Eye (tissue), 1 donor: ENCODE data around the gene AKT1S1.

Experiments
- DNase-seq: peaks from one replicate; pipeline ENCODE4 v3.0.0-alpha.2; 2015

Gene AKT1S1

GRCh38 chr19:49866933-49867782 lies 10.0 kb downstream of the AKT1S1 start, which contains the start of gene PNKP:
PNKP (minus strand) TSS chr19:49867576; CDS start chr19:49867204, 372 bp downstream.
- DNase-seq, result peak; percentile 96

GRCh38 chr19:49864890-49865289 lies 12.3 kb downstream of the AKT1S1 start:
- DNase-seq, result no peak

DNA sequence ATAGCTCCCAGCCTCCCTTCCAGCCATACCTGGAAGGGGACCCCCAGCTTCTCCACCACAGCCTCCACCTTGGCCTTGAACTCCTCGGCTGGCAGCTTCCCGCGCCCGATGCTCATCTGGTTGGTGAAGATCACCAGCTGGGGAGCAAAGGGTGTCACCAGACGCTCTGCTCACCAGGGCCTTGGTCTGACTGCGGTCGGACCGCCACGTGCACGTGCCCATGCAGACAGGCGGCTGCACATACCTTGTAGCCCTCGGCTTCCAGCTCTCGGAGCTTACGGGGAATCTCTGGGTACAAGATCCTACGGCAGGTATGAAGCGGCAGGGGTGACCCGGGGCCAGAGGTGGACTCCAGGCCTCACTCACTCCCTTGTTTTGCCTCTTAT lies 13.2 kb downstream of the AKT1S1 start:
- DNase-seq, result no peak

GRCh38 chr19:49863254-49863934 lies 13.8 kb downstream of the AKT1S1 start:
- DNase-seq, result no peak

DNA sequence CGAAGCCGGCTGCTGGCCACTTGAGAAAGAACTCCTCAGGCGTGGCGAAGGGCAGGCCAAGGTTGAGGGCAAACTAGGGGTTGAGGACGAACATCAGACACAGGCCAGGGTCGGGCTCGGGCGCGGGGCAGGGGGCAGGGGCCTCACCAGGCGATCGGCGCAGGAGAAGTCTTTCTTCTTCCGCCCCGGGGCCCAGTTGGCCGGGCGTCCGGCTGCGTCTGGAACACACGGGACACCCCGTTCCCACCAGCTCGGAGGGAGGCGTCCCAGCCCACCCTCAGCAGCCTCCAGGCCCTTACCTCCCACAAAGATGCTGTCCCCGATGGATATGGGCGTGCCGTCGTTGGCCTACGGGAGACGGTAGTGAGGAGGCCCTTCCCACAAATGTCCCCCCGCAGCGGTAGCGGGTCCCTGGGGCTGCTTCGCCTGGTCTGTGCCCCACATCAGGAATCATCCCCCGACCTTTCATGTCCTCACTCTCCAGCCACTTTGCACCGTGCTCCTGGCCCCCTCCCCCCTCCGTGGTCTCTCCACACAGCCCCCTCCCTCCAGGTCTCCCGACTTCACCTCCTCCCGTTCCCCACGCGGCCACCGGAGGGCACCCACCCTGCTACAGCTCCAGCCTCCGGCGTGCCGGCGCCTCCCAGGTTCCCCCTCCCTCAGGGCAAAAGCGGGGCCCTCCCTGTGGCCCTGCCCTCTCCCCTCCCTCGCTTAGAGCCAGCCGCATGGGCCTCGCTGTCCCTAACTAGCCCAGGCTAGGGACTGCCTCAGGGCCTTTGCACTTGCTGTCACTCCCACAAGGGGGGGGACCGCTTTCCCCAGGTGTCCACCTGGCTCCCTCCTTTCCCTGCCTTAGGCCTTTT lies 14.5 kb downstream of the AKT1S1 start:
- no peak for DNase-seq

- DNase-seq, result no peak
Observed at GRCh38 chr19:49861541-49862378, 15.4 kb downstream of the AKT1S1 start.

- DNase-seq, result peak; percentile 64
Observed at GRCh38 chr19:49861107-49861506, 16.0 kb downstream of the AKT1S1 start.

DNA sequence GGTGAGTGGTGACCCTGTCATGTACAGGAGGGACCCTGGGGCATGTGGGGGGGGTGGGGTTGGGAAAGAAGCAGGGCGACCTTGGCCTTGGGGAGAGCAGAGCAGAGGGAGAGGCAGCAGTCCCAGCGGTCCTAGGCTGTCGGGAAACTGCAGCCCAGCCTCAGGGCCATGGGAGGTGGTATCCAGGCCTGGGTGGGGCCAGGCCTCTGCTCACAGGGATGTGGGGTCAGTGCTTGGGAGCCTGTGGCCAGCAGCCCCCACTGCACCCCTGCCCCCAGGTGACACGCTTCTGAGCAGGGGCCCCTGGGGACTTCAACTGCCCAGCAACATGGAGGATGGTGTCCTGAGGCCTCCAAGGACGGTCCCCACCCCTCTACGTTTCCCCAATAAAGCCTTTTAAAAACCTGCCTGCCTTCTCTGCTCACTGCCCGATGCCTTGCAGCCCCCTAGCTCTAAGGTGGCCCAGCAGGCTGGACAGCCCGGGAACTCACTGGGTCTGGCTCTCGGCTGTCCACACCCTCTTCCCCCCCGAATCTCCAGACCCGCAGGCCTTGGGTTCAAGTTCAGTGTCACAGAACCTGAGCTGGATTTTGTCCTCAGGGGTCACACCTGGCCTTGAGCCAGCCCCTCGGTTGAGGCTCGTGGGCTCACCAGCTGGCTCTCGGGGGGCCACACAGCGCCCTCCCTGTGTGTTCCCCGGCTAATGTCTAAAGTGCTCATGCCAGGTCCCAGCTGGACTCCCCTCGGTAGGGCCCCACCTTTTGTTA lies 16.6 kb downstream of the AKT1S1 start:
- peak; percentile 33 for DNase-seq

DNA sequence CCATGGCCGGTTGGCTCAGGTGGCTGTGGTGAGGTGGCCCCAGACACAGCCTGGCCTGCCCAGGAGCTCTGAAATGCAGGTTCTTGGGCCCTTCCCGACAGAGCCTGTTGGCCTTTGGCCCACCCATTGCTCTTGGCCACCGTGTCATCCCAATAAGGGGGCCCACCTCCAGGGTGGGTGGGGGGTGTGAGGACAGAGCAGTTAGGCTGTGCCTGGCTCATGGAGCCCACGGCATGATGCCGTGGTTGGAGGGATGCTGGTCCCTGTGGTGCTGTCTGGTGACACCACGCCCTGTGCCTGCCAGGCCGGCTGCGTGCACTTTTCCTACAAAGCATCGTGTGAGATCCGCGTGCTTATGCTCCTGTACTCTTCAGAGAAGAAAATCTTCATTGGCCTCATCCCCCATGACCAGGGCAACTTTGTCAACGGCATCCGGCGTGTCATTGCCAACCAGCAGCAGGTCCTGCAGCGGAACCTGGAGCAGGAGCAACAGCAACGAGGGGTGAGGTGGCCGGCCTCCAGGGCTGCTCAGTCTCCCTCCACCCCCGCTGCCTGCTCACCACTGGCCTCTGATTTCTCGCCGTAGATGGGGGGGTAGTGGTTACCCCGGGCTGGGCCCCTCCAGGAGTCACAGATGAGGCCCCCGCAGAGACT lies 17.3 kb downstream of the AKT1S1 start:
- DNase-seq, result no peak

DNA sequence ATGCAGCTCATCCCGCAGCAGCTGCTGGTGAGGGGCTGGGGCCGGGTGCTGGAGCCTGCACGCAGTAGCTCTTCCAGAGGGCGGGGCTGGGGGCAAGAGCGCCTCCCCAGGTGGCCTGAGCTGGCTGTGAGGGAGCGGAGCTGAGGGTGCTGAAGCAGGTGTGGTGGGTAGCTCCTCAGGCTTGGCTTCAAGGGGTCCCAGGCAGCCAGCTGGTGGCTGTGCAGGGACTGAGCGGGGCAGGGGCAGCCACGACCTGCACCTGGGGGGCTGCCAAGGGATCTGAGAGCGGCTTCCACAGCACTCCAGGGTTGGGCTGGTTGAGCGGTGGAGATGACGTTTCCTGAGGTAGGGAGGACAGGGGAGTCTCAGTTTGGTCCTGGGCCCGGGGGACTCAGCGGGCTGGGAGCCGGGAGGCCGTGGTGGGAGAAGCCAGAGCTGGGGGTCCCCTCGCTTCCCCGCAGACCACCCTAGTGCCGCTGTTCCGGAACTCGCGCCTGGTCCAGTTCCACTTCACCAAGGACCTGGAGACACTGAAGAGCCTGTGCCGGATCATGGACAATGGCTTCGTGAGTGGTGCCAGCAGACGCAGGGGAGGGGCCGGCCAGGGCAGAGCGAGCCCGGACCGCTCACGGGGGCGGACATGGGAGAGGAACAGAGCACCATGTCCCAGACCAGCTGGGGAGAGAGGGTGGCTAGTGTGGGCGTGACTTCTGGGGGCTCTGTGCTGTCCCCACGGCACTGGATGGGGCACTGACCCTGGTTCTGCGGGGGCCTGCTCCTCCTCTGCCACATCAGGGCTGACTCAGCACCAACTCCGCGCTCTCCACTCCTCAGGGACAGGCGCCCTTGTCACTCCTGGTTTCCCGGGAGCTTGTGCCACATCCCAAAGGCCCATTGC lies 18.8 kb downstream of the AKT1S1 start:
- DNase-seq, result no peak

DNA sequence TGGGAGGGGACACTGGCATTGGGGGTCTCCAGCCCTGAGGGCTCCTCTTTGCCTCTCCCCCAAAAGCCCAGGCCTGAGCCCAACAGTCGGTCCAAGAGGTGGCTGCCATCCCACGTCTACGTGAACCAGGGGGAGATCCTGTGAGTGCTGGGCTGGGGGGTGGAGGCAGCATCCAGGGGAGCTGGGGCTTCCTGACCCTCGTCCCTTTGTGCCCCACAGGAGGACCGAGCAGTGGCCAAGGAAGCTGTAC lies 19.4 kb downstream of the AKT1S1 start:
- DNase-seq, result no peak

DNA sequence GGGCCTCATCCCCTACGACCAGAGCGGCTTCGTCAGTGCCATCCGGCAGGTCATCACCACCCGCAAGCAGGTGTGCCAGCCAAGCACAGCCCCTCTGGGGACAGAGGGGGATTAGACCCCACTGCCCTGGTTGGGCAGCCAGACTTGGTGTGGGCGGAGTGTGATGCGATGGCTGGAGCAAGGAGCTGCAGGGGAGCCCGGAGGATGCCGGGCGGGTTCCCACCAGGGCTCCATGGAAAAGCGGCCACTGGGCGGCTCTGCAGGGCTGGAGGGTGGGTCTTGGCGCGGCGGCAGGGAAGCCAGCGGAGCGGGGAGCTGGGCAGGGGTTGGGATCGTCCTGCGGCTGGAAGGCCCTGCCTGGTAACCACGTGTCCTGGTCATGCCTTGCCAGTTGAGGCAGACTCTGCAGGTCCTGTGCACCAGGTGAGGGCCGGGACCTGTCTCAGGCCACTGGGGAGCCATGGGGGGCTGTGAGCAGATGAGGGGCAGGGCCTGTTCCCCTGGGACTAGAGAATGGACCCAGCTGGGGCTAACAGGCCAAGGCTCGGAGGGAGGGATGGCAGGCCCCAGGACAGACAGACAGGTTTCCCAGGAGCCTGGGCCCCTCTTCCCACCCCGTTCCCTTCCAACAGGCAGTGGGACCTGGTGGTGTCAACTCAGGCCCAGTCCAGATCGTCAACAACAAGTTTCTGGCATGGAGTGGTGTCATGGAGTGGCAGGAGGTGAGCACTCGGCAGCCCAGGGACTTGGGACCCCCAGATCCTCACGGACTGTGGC lies 19.9 kb downstream of the AKT1S1 start:
- no peak for DNase-seq

DNA sequence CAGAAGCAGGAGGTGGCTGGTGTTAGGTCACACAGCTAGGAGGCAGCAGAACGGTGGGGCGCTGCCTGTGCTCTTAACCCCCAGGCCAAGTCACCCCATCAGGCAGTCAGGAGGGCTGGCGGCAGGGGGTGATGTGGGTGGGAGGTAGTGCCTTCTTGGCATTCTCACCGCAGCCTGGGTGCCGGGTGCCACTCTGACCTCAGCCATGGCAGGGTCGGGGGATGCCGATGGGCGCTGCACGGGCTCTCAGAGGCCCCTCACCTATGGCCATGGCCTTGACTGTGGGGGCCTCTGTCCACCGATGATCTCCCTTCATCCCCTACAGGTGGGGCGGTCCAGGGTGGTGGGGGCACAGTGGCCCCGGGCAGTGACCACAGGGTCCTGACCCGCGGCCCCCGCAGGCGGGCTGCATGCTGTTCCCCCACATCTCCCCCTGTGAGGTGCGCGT lies 20.6 kb downstream of the AKT1S1 start:
- DNase-seq, result no peak

GRCh38 chr19:49855676-49856573 lies 21.2 kb downstream of the AKT1S1 start:
- no peak for DNase-seq

- no peak for DNase-seq
Observed at GRCh38 chr19:49855277-49855675, 21.9 kb downstream of the AKT1S1 start.

- no peak for DNase-seq
Observed at GRCh38 chr19:49854378-49855263, 22.5 kb downstream of the AKT1S1 start.

- DNase-seq, result no peak
Observed at GRCh38 chr19:49853852-49854377, 23.2 kb downstream of the AKT1S1 start.
